Astrocyte of the spinal cord (primary cell): ENCODE results near the gene EGFL8.

ENCODE experiments used
- DNase-seq: peaks from one replicate; pipeline ENCODE4 v3.0.0; 2011; ENCODE audit warnings: low read depth, low spot score
- H3K4me3 ChIP-seq: 2 replicates; pipeline ENCODE4 v1.5.1; 2011; ENCODE audit warnings: low read depth, mild to moderate bottlenecking, low read length, moderate library complexity
- in situ Hi-C: cut with HindIII; loops from 2 replicates; pipeline ENCODE4 v1.10.0; 2017; ENCODE audit warnings: low sequenced_read_pairs
- TF ChIP-seq, protein P1 (sequence below): IDR thresholded peaks from 2 replicates; pipeline ENCODE4 v1.5.1; 2012; ENCODE audit warnings: low read depth, mild to moderate bottlenecking, low read length, inconsistent platforms

The EGFL8 gene

GRCh38 chr6:32149092-32149755 is 15.2 kb upstream of the EGFL8 start:
- TF ChIP-seq, protein P1, sequence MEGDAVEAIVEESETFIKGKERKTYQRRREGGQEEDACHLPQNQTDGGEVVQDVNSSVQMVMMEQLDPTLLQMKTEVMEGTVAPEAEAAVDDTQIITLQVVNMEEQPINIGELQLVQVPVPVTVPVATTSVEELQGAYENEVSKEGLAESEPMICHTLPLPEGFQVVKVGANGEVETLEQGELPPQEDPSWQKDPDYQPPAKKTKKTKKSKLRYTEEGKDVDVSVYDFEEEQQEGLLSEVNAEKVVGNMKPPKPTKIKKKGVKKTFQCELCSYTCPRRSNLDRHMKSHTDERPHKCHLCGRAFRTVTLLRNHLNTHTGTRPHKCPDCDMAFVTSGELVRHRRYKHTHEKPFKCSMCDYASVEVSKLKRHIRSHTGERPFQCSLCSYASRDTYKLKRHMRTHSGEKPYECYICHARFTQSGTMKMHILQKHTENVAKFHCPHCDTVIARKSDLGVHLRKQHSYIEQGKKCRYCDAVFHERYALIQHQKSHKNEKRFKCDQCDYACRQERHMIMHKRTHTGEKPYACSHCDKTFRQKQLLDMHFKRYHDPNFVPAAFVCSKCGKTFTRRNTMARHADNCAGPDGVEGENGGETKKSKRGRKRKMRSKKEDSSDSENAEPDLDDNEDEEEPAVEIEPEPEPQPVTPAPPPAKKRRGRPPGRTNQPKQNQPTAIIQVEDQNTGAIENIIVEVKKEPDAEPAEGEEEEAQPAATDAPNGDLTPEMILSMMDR: no peak
- in situ Hi-C loops: no loop called here
- peak overlapping the region; percentile 32 for H3K4me3 ChIP-seq
- no peak for DNase-seq

DNA sequence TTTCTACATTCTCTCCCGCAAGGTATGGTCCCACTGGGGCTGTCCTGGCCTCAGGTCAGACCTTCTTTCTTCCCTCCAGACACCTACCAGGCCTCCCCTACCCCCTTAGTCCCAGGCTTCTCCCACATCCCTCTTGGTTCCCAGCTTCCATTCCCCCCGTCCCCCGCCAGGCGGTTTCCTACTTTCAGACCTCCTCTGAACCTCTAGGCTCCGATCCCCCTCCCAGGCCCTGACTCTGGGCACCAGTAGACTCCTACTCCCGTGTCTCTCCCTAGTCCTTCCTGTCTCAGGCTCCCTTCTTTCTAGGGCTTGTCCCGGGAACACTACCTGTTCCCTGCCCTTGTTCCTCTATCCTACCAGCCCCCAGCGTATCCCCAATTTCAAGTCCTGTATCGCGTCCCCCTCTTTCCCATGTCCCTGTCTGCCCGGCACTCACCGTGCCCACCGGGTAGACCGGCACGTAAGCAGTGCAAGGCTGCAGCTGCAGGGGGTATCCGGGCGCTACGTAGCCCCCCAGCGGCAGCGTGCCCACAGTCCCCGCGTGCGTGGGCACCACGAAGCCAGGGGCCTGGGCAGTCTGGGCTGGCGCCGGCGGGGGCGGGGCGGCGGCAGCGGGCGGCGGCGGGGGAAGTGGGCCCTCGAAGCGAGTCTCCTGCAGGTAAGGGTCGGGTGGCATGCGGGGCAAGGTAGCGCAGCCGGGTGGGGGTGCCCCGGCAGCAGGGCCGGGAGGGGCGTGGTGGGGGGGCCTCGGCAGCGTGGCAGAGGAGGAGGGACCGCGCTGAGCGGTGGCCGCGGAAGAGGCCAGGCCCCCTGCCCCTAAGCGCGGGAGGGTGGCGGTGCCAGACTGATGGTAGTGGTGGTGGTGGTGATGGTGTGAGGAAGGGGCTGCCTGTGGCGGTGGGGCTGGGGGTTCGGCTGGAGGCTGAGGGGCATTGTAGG is 14.2 kb upstream of the EGFL8 start:
- in situ Hi-C loops: no loop called here
- TF ChIP-seq, protein P1: no peak
- no peak for DNase-seq
- H3K4me3 ChIP-seq: no peak overlapping the region

GRCh38 chr6:32151181-32151862 is 13.1 kb upstream of the EGFL8 start:
- TF ChIP-seq, protein P1: no peak
- DNase-seq: no peak
- H3K4me3 ChIP-seq: peak overlapping the region; percentile 13
- in situ Hi-C loops: no loop called here

- DNase-seq: no peak
- TF ChIP-seq, protein P1: no peak
- in situ Hi-C loops: no loop called here
- peak within 1 kb of the TSS; percentile 82 for H3K4me3 ChIP-seq
Measured at GRCh38 chr6:32151863-32152768, 12.3 kb upstream of the EGFL8 start, which contains the start of gene PRRT1. TSS of gene PRRT1 (minus strand) at chr6:32151939. CDS start at chr6:32151827, 112 bp downstream.

DNA sequence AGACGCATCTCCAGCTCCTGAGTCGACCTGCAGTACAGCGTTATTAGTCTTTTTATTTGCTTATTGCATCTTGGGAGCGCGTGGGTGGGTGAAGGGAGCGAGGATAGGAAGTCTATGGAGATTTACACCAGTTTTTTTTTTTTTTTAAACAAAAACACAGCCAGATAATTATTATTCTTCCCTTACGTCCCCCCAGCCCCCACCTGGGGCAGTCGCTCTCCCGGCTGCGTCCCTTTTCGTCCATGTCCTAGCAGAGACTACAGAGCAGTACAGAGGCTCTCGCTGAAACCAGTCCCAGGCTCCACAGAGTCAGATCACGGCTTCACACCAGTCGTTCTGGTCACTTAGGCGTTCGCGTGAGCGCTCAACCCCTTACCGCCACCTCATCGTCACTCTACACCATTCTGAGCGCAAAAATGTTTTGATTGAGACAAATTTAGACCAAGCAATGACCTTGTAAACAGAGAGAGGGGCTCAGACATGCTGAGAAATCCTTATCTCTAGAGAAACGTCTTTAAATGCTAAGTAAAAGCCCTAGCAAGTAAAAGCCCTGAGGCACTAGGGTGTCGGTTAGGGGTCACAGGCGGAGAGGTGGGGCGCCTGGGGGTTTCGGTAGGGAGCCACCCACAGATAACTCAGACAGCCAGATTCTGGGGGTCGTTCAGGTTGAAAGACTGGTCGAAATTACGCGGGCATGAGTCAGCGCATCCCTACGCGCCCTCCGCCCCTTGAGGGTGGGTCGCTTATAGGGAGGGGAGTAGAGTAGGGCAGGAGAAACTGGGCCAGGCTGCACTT is 11.4 kb upstream of the EGFL8 start:
- peak overlapping the region; percentile 82 for H3K4me3 ChIP-seq
- TF ChIP-seq, protein P1: no peak
- in situ Hi-C loops: no loop called here
- peak; percentile 25 for DNase-seq
